Coronary artery (tissue), 2 donors: Measurements from ENCODE around the gene MARCKSL1.
A peak's percentile ranks its signal among the peaks of the same experiment; 100 is the strongest.

Source experiments
- DNase-seq: peaks from one replicate; pipeline ENCODE4 v3.0.0-alpha.2; 2017; ENCODE audit warnings: low spot score
- H3K27ac ChIP-seq, 2 donors: fragments of 200-600 bp; sonication (generic); one replicate each; pipeline ENCODE4 v1.5.1; 2016 to 2019
- H3K4me3 ChIP-seq: fragments of 200-600 bp; sonication (generic); 2 replicates; pipeline ENCODE4 v1.5.1; 2016; ENCODE audit warnings: mild to moderate bottlenecking, moderate library complexity
- TF ChIP-seq, protein P1 (sequence below): fragments of 200-600 bp; sonication (generic); IDR thresholded peaks from one replicate; pipeline ENCODE4 v1.5.1; 2019; ENCODE audit warnings: antibody characterized with exemption

Gene MARCKSL1

DNA sequence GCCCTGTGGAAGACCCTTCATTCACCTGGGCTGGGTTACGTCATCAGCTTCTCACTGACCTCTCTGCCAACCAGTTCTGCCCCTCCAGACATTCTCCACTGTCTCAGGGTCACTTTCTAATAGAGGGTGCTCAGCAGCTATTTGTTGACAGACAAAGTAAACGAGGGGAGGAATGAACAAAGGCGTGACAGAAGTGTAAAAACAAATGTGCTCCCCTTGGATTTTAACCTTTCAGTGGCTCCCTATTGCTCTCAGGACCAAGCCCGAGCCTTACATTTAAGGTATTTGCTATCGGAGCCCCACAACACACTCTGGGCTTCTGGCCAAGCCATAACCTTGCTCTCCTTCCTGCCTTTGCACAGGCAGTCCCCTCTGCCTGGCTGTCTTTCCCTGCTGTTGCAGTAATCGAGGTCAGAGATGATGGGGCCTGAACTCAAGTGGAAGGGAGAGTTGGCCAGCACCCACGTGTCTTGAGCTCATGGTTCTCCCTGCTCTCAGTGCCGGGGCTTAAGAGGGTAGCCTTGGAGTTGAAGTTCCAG lies 9.3 kb upstream of the MARCKSL1 start:
- Histone ChIP-seq H3K27ac (no peak overlapping the region), H3K4me3 (no peak overlapping the region)
- no peak for DNase-seq
- TF ChIP-seq, protein P1, sequence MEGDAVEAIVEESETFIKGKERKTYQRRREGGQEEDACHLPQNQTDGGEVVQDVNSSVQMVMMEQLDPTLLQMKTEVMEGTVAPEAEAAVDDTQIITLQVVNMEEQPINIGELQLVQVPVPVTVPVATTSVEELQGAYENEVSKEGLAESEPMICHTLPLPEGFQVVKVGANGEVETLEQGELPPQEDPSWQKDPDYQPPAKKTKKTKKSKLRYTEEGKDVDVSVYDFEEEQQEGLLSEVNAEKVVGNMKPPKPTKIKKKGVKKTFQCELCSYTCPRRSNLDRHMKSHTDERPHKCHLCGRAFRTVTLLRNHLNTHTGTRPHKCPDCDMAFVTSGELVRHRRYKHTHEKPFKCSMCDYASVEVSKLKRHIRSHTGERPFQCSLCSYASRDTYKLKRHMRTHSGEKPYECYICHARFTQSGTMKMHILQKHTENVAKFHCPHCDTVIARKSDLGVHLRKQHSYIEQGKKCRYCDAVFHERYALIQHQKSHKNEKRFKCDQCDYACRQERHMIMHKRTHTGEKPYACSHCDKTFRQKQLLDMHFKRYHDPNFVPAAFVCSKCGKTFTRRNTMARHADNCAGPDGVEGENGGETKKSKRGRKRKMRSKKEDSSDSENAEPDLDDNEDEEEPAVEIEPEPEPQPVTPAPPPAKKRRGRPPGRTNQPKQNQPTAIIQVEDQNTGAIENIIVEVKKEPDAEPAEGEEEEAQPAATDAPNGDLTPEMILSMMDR = no peak

DNA sequence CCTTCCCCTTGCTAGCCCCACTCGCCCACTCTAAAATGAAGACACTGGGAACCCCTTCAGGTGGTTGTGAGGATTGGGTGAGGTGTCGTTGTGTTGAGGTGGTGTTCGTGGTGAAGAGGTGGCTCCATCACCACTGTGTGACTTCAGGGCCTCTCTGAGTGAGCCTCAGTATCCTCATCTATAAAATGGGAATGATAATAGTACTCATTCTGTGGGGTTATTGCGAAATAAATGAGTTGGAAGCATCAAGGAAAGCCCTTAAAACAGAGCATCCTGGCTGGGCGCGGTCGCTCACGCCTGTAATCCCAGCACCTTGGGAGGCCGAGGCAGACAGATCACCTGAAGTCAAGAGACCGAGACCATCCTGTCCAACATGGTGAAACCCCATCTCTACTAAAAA lies 6.7 kb upstream of the MARCKSL1 start:
- DNase-seq = no peak
- H3K4me3 ChIP-seq = no peak overlapping the region
- H3K27ac ChIP-seq = no peak overlapping the region
- TF ChIP-seq, protein P1 = no peak

DNA sequence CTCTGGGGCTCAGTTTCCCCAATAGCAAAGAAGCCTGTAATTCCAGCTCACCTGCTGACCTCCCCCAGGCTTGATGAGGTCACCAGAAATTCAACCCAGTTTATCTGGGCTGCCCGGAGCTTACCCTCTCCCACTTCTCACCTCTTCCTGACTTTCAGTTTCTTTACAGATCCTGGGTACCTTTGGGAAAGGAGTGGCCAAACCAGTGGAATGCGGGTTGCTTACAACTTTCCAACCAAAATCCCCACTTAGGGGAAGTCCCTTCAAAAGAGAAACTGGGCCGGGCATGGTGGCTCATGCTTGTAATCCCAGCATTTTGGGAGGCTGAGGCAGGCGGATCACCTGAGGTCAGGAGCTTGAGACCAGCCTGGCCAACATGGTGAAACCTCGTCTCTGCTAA lies 5.9 kb upstream of the MARCKSL1 start:
- Histone ChIP-seq H3K27ac (no peak overlapping the region), H3K4me3 (no peak overlapping the region)
- no peak for DNase-seq
- TF ChIP-seq, protein P1 = no peak

DNA sequence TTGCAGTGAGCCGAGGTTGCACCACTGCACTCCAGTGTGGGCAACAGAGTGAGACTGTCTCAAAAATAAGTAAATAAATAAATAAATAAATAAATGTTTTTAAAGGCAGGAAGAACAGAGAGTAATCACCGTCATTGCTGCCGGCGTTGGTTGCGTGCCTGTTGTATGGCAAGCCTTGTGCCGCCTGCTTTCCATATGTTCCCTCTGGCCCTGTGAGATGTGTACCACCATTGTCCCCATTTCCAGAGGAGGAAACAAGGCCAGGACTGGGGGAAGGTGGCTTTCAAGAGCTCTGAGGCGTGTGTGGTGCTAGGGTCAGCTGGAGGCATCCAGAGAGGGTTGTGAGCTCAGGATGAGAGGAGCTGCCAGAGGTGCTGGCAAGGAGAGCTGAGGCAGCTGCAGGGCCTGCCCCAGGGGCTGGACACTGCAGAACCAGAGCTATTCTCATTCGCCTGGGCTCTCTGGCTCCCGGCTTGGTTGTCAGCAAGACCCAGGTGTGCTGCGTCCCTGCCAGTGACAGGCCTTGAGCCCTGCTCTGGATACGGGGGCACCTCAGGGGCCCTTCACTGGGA lies 5.2 kb upstream of the MARCKSL1 start:
- TF ChIP-seq, protein P1 = no peak
- Histone ChIP-seq H3K27ac (no peak overlapping the region), H3K4me3 (no peak overlapping the region)
- no peak for DNase-seq

DNA sequence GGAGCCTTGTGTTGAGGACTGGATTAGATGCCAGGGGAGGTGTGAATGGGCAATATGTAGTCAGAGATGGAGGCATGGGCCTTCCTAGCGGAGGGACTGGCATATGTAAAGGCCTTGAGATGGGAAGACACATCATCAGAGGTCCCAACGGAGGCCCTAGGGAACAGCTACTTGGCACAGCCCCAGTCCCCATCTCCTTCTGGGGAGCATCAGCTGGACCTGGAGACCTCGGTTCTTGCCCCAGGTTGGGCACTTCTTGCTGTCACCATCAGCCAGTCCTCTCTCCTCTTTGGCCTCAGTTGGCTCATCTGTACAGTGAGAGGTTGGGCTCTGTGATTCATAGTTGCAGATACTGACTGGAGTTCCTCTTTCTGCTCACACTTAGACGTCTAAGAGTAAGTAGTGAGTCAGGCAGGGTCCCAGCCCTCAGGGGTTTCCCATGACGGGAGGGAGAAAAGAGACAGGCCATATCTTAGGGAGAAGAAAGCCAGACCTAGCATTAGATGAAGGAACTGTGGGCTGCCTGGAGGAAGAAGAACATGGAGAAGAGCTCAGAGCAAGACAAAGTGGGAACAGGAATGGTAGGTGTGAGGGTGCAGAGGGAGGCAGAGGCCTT lies 3.4 kb upstream of the MARCKSL1 start:
- TF ChIP-seq, protein P1 = no peak
- no peak overlapping the region for H3K4me3 ChIP-seq
- H3K27ac ChIP-seq = peak overlapping the region in 1 of 2 donors; percentile 47
- DNase-seq = no peak

DNA sequence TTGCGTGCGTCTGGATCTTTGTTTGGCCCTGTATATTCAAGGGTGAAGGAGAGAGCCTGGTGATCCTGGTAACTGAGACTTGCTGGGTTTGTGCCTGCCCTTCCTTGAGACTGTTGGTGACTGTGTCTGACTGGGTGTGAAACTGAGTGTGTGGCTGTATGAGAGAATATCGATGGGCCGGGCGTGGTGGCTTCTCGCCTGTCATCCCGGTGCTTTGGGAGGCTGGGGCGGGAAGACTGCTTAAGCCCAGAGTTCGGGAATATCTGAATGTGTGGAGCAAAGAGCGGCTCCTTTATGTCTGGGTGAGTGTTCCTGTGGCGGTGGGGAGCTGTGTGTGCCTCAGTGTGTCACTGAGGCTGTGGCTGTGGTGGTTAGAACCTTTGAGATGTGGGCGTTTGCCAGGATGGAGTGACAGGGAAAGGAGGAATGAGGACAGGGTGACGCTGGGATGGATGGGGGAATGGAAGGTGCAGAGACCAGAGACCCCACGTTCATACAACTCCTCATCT lies 2.7 kb upstream of the MARCKSL1 start:
- Histone ChIP-seq H3K4me3 (no peak overlapping the region), H3K27ac (peak overlapping the region in 1 of 2 donors; percentile 47)
- no peak for DNase-seq
- TF ChIP-seq, protein P1 = no peak
